EH (cell line): Measurements from ENCODE around the gene SPATA9.
"Not testable (repeated sequence)": the region's sequence is repeated elsewhere in the genome, so short reads cannot be mapped to it uniquely, and the experiment has no call there.

Experiments used
- DNase-seq: peaks from one replicate; pipeline ENCODE4 v3.0.0-alpha.2; 2015; ENCODE audit warnings: low read depth

Gene SPATA9

DNA sequence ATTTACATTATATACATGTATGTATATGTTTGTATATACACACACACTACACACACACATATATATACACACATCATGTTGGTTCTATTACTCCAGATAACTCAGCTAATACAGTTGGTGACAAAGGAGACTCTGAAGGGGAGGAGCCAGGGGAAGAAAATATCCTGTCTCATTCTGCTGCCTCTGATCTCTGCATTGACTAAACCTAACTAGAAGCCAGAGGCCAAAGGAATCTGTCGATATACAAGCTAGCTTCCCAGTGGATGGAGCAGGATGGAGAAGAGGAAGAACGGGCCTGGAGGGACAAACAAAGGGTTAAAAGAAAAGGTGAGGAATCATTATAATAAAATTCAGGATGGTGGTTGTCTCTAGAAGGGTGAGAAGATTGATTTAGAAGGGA, 34.6 kb upstream of the SPATA9 start:
- DNase-seq = no peak

DNA sequence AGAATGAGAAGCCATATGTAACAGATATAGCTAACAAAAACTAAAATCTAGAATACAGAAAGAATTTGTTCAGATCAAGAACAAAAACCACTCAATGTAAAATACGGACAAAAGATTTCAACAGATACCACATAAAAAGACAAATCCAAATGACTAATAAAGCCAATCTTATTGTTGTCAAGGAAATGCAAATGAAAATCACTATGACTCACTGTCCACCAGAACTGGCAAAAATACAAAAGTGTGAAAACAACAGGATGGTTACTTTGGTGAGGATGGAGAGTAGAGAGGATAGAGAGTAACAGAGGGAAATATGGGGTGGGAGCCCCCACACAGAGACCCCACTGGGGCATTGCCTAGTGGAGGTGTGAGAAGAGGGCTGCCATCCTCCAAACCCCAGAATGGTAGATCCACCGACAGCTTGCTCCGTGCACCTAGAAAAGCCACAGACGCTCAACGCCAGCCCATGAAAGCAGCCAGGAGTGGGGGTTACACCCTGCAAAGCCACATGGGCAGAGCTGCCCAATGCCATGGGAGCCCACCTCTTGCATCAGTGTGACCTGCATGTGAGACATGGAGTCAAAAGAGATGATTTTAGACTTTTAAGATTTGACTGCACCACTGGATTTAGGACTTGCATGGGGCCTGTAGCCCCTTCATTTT, 33.1 kb upstream of the SPATA9 start:
- DNase-seq = peak; percentile 80

DNA sequence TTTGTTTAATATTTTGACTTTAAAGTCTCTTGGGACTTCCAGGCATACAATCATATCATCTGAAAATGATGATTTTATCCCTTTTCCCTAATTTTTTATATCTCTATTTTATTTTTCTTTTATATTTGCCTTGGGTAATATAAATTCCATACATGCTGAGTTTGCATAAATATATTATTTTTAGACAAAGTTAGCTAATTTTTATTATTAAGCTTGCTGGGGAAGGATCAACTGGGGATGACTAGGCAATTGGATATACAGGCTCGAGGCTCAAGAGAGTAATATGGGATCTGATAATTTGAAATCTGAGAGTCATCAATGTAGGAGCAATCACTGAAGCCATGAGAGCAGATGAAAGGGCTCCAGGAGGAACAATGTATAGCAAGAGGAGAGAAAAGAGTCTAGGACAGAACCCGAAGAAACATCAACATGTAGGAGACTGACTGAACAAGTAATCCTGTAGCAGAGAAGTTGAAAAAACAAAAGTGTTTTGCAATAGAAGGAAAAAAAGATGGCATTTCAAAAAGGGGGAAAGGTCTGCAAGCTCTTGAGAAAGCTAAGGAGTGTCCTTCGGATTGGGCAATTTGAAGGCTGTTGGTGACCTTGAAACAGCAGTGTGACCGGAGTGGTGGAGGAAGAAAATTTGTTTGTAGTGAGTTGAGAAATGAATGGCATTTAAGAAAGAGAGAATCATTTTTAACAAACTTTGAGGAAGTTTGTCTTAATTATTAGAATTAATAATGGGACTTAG, 31.3 kb upstream of the SPATA9 start:
- DNase-seq = no peak

DNA sequence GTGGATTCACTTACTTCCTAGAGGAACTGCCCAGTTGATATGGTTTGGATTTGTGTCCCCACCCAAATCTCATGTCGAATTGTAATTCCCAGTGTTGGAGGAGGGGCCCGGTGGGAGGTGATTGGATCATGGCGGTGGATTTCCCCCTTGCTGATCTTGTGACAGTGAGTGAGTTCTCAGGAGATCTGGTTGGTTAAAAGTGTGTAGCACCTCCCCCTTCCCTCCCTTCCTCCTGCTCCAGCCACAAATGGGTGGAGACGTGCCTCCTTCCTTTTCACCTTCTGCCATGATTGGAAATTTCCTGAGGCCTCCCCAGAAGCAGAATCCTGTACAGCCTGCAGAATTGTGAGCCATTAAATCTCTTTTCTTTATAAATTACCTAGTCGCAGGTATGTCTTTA, 30.5 kb upstream of the SPATA9 start:
- DNase-seq = not testable (repeated sequence)

DNA sequence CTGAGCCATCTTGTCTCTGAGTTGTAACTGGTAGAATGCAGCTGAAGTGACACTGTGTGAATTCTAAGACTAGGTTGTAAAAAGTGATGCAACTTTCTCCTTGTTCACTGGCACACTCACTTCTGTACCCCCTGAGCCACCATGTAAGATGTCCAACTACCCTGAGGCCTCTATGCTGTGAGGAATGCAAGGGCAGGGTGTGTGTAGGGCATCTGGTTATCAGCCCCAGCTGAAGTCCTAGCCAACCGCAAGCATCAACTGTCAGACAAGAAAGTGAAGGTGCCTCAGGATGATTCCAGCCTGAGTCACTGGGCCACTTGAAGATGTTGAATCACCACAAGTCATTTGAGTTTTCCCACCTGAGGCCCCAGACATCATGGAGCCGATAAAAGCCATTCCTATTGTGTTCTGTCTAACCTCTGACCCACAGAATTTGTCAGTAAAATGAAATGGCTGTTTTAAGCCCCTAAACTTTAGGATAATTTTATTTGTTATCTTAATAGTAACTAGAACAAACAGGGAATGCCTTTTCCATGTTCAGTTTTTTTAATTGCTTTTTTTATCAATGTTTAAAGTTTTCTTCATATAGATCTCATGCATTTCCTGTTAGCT, 29.7 kb upstream of the SPATA9 start:
- peak; percentile 85 for DNase-seq

DNA sequence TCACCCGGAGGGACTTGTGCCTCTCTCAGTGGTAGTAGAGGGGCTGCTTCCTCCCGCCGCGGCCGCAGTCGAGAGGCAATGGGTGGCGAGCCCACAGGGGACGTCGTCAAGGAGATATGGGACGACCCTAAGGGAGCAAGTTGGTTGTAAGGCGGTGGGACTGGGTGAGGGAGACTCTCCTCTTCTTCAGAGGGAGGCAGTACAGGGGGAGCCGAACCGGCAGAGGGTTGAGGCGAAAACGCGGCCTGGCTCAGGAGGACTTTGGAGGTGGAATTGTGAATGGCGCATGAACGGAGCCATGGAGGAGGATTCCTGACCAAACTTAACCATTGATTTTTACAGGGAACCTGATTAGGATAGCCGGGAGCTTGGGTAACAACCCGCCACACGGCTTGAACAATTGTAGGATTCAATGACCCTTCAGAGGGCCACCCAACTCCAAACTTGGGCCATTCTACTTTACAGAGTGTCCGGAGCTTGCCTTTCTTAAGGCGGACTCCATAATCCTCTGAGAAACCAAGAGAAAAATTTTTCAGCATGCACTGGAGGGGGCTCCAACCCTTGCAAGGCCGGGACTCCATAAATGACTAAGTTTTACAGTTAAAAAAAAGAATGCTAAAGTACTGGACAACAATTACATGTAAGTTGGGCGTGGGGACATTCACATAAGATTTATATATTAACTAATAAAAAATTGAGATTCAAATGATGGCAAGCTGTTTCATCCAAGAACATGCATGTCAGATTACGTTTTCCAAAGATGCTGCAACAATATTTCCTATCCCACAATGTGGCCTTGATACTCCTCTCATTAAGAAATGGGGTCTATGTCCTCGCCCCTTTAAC, 28.9 kb upstream of the SPATA9 start:
- no peak for DNase-seq

DNA sequence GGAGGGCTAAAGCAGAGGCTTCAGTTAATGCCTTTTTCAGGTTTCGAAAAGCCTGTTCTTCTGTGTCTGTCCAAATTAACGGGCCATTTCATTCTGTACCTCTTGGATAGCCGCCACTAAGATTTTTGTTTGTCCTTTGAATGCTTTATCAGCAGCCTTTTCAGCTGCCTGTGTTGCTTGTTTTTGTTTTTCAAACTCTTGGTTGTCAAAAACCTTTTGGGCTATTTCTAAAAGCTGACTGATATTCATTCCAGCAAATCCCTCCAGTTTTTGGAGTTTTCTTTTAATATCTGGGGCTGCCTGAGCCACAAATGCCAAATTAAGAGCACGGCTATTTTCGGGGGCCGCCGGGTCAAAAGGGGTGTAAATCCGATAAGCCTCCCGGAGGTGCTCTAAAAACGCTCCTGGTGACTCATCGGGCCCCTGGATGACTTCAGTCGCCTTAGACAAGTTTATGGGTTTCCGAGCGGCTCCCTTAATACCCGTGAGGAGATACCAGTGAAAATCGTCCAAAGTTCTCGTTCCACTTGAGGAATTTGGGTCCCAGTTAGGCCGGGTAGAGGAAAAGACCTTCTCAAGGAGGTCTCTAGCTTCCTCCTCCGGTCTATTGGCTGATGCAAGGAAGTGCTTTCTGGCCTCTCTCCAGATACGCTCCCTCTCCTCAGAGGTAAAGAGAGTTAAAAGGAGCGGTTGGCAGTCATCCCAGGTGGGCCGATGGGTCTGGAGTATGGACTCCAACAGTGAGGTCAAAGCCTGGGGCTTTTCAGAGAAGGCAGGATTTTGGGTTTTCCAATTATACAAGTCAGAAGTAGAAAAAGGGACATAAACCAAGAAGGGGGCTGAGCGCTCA, 28.1 kb upstream of the SPATA9 start:
- not testable (repeated sequence) for DNase-seq

DNA sequence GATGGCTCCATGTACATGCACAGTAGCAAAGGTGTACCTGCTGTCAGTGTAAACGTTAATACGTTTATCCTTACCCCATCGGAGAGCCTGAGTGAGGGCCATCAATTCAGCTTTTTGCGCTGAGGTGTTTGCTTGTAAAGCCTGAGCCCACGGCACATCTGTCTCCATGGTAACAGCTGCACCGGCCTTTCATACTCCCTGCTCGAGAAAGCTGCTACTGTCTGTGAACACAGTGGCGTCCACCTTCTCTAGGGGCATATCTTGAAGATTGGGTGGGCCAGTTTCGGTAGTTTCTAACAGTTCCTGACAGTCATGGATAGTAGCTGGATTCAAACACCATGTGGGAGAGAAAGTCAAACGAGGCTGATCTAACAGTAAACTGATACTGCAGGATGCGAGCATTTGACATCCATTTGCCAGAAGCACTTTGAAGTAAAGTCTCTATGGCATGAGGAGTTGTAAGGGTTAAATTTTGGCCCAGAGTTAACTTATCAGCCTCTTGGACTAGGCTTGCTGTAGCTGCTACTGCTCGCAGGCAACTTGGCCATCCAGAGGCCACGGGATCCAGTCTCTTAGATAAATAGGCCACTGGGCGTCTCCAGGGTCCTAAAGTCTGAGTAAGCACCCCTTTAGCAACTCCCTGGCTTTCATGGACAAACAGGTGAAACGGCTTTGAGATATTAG, 27.3 kb upstream of the SPATA9 start:
- DNase-seq = no peak

DNA sequence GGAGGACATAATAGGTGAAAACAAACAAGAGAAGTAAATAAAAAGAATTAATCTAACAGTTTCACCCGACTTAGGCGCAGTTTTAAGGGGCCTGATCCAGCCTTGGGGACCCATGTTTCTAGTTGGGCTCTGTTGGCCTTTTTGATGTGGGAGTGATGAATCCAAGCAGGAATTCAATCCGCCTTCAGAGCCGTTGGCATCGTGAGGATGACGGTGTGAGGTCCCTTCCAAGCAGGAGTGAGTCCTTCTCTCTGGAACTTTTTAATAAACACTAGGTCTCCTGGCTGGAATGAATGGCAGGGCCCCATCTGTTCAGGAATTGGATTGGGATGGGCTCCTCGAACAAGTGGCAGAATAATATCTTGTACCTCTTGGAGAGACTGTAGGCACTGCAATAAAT, 26.1 kb upstream of the SPATA9 start:
- DNase-seq = no peak

DNA sequence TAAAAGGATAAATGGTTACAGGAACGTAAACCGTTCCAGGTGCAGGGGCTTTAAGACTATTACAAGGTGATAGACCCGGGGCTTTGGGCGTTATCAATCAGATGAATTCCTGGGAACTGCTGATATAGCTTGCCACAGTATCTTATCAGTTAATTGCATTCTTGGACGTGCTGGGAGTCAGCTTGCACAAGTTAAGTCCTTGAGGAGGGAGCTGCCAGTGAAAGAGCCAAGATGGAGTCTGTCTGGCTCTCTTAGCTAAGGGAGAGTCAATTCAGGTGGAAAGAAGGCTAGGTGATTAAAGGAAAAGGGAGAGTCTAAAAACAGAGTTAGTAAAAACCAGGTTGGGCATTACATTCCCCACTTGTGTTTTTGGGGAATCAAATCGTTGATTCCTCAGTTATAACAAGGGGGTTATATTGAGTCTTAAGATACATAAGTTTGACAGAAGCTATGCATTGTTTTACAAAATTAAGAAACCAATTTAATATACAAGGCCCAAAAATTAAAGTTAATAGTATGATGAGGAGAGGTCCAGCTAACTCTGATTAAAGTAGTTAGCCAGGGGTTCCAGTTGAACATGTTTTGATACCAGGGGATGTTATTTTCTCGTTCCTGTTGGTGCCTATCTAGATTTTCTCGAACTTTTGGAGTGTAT, 24.9 kb upstream of the SPATA9 start:
- DNase-seq = not testable (repeated sequence)

DNA sequence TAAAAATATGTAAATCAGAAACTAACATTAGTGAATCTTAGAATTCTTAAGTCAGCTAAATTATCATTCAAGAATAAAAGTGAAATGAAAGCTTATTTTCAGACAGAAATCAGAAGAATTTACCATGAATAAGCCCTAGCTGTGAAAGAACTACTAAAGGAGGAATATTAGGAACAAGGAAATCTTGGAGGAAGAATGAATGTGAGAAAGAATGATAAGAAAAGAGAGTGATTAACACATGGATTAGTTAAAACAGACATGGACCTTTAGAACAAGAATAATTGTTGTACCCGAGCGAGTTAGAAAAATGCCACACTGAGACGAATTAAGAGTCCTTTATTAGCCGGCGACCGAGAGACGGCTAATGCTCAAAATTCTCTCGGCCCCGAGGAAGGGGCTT, 24.3 kb upstream of the SPATA9 start:
- no peak for DNase-seq

DNA sequence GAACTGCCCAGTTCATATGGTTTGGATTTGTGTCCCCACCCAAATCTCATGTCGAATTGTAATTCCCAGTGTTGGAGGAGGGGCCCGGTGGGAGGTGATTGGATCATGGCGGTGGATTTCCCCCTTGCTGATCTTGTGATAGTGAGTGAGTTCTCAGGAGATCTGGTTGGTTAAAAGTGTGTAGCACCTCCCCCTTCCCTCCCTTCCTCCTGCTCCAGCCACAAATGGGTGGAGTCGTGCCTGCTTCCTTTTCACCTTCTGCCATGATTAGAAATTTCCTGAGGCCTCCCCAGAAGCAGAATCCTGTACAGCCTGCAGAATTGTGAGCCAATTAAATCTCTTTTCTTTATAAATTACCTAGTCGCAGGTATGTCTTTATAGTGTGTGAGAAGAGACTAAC, 23.4 kb upstream of the SPATA9 start:
- not testable (repeated sequence) for DNase-seq

DNA sequence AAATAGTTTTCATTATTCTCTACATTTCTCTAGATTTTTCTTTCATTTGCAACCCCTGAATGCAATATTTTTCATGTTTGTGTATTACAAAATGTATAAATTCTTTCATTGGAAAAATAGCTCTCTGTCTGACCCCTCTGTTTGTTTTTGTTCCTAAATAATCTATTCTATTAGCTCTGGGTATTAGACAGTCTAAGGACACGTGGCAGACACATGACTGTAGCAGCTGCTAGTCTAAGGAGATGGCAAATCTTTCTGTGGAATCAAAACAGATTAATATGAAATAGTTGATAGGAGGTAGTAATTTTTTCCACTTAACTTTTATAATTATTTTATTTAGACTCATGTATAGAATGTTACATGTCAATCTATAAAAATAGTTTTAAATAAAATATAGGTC, 21.4 kb upstream of the SPATA9 start:
- peak; percentile 16 for DNase-seq

DNA sequence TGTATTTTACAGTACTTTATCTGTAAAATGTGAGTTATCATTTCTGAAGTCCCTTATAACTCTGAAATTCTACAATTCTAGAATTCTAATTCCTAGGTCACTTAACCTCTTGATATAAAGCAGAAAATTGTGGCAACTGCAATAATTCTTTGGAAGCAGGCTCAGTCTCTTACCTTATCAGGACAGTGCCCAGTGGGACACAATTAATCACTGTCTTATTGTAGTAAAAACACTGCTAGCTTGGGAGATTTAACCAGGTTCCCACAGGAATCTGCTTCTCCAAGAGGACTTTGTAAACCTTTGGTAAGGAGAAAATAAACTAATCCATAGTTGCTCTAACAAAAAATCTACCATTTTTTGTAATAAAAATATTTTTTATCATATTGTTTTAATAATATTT, 18.3 kb upstream of the SPATA9 start:
- DNase-seq = no peak

DNA sequence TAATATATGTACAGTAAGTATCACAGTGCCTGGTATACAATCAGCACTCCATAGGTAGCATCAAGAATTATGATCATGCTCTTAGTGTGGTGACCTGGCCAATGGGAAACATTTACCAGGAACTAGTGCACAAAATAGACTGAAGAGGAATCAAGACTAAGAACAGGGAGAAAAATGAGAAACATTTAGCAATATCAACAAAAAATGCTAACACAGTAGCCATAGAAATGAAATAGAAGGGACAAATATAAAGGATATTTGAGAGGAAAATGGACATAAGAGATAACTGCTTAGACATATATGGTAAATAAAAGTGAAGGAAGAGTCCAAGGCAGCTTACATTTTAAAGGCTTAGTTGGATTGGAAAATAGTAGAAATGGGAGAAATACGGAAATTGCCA, 16.5 kb upstream of the SPATA9 start:
- no peak for DNase-seq

DNA sequence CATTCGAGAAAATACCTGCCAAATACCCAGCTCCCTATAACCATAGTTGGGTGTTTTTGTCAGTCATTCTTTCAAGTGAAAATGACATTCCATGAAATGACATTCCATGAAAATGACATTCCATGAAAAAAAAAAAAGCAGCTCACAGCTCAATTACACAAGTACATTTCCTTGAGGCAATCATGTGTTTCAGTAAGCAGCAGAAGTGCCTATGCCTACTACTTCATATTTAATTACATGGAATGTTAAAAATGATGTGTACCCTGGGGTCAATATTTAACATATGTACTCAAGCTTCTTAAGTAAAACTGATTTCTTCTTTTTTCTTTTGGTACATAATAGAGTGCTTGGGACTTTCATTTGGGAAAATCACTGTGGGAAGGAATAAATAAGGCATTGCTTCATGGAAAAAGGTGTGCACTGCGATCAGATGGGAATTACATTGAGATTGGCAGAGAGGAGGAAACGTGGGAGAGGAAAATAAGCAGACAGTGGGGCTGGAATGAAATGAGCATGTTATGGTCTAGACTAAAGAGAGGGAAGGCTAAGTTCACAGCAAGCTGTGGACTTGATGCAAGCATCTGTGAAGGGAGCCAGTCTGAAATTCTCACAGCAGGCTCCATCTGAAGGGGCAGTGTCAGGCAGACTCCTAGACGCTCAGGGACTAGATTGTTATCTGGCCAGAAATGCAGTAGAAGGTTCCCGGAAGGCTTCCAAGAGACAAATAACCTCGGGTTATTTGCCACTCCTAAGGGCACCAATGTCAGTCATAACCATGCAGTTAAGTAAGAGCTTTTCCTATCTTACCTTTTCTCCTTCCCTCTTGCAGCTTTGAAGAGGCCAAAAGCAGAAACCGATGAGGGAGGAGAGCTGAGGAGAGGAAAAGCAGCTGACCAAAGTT, 15.2 kb upstream of the SPATA9 start:
- peak; percentile 72 for DNase-seq

DNA sequence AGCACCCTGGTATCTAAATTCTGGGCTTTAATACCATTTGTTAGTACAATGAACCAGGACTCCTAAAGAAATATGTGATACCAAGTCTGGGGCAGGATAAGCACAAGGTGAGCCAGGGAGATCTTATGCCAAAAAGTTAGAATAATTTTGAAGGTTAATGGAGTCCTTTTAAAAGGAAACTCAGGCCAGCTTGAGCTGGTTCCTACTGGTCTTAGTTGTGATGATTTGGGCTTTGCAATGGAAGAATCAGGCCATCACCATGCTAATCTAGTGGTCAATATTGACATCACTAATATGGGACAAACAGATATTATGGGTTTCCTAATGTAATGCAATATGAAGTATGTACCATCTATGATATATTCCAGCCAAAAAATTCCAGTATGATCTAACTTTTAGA, 7.5 kb upstream of the SPATA9 start:
- DNase-seq = no peak

DNA sequence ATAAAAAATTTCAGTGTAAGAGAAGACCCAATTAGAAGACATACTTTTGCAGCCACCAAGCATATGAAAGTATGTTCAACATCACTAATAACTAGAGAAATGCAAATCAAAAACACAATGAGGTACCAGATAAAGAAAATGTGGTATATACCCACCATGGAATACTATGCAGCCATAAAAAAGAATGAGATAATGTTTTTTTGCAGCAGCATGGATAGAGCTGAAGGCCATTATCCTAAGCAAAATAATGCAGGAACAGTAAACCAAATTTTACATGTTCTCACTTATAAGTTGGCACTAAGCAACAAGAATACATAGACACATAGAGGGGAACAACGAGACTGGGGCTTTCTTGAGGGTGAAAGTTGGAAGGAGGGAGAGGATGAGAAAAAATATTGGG, 6.9 kb upstream of the SPATA9 start:
- DNase-seq = no peak

DNA sequence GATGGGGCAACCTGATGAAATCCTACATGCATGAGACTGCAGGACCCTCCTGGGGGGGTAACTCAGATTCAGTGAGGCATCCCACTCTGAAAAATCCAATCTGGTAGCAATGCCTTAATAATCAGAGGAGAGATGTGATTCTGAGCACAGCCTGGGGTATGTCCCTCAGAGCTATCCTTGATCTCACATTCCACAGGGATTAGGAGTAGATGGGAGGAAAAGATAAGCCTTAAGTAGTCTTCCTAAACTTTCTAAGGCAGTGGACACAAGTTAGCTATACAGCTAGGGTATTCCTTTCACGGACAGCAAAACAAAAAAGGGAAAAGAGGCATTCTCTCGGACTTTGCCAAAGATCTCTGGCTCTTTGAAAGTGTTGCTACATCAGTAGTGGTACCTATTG, 3.9 kb upstream of the SPATA9 start:
- DNase-seq = peak; percentile 81
